H1 (cell line): ENCODE results near the gene APEH.

Source experiments
- BCL11A ChIP-seq, 2 experiments: IDR thresholded peaks; one replicate each; pipeline ENCODE4 v1.6.1; 2011; ENCODE audit warnings: low read depth in 2 of 2, low read length in 2 of 2, mild to moderate bottlenecking in 2 of 2
- CTCF ChIP-seq, 3 experiments: IDR thresholded peaks; 1 replicate in 2 of 3; 2 replicates in 1 of 3; pipeline versions ENCODE4 v1.5.1 to v1.6.1; 2011; ENCODE audit warnings: low read length in 3 of 3, mild to moderate bottlenecking in 3 of 3, inconsistent platforms in 2 of 3, low read depth in 1 of 3, moderate library complexity in 1 of 3; ENCODE audit not compliant: insufficient read depth in 1 of 3; ENCODE audit errors: control extremely low read depth in 1 of 3
- E2F6 ChIP-seq: IDR thresholded peaks from 2 replicates; pipeline ENCODE4 v1.6.1; 2012; ENCODE audit warnings: inconsistent platforms
- EP300 ChIP-seq, 2 experiments: IDR thresholded peaks; 1 replicate in 1 of 2; 2 replicates in 1 of 2; pipeline ENCODE4 v1.6.1; 2011 to 2012; ENCODE audit warnings: low read depth in 2 of 2, low read length in 2 of 2, mild to moderate bottlenecking in 2 of 2, borderline replicate concordance in 1 of 2, inconsistent platforms in 1 of 2, moderate library complexity in 1 of 2
- EZH2 ChIP-seq: fragments of 200-600 bp; sonication (generic); IDR thresholded peaks from 2 replicates; pipeline ENCODE4 v1.7.1; 2012; ENCODE audit warnings: low read depth, mild to moderate bottlenecking, moderate library complexity, low read length, inconsistent platforms; ENCODE audit not compliant: severe bottlenecking
- HDAC6 ChIP-seq: IDR thresholded peaks from one replicate; pipeline ENCODE4 v1.7.1; 2012; ENCODE audit warnings: low read depth, mild to moderate bottlenecking, inconsistent platforms, low read length, moderate library complexity
- MAX ChIP-seq: IDR thresholded peaks from 2 replicates; pipeline ENCODE4 v1.6.1; 2012; ENCODE audit warnings: inconsistent platforms
- POLR2A ChIP-seq, 2 experiments: IDR thresholded peaks; 1 replicate in 1 of 2; 2 replicates in 1 of 2; pipeline ENCODE4 v1.6.1; 2011; ENCODE audit warnings: low read depth in 2 of 2, low read length in 2 of 2, mild to moderate bottlenecking in 2 of 2; ENCODE audit errors: control extremely low read depth in 1 of 2
- POLR2AphosphoS5 ChIP-seq: IDR thresholded peaks from 2 replicates; pipeline ENCODE4 v1.6.1; 2011; ENCODE audit warnings: low read depth, low read length
- RFX5 ChIP-seq: IDR thresholded peaks from 2 replicates; pipeline ENCODE4 v1.6.1; 2011; ENCODE audit warnings: low read depth, low read length, improper control_type of control experiment, borderline replicate concordance
- RNF2 ChIP-seq: fragments of 200-900, 300-1000 bp; sonication (generic); IDR thresholded peaks from 2 replicates; pipeline ENCODE4 v1.7.1; 2016; ENCODE audit warnings: borderline replicate concordance, low read depth, mild to moderate bottlenecking, antibody characterized with exemption, low read length; ENCODE audit not compliant: poor library complexity, severe bottlenecking; ENCODE audit errors: missing control alignments
- SP1 ChIP-seq: IDR thresholded peaks from 2 replicates; pipeline ENCODE4 v1.6.1; 2011; ENCODE audit warnings: low read depth, low read length
- SP2 ChIP-seq: IDR thresholded peaks from 2 replicates; pipeline ENCODE4 v1.6.1; 2012; ENCODE audit warnings: mild to moderate bottlenecking, low read length, inconsistent platforms
- SUZ12 ChIP-seq: fragments of 200-600 bp; sonication (generic); IDR thresholded peaks from 2 replicates; pipeline ENCODE4 v1.6.1; 2012; ENCODE audit warnings: mild to moderate bottlenecking, inconsistent platforms, low read length, moderate library complexity, mixed read lengths

- TF ChIP-seq EZH2 (no peak), SUZ12 (no peak; the same call in 1 of the 2 replicates), EP300 (IDR thresholded peaks at IDR 0.05; ENCODE audit: borderline replicate concordance in 1 of 2, low read depth in 2 of 2, low read length in 2 of 2) (no peak), SP1 (no peak), MAX (no peak; the same call in 1 of the 2 replicates), CTCF (IDR thresholded peaks at IDR 0.05; ENCODE audit: control extremely low read depth in 1 of 3, insufficient read depth in 1 of 3, low read depth in 1 of 3, low read length in 3 of 3) (no peak), RNF2 (no peak), HDAC6 (no peak), BCL11A (IDR thresholded peaks at IDR 0.05; ENCODE audit: low read depth in 2 of 2, low read length in 2 of 2) (no peak), POLR2AphosphoS5 (no peak), RFX5 (no peak), E2F6 (no peak; the same call in 1 of the 2 replicates), POLR2A (IDR thresholded peaks at IDR 0.05; ENCODE audit: control extremely low read depth in 1 of 2, low read depth in 2 of 2, low read length in 2 of 2) (no peak; a peak in 1 of 3 replicates), SP2 (no peak)
Measured at GRCh38 chr3:49673121-49673714, 933 bp upstream of the APEH start.
